NCI-H2227 treated with DMSO at 0.1 percent for 48 hours (cell line): ENCODE data around the gene TRABD2B.

Source experiments
- DNase-seq: peaks from one replicate; lab custom pipeline; 2025; lab: John Stamatoyannopoulos, UW

The TRABD2B gene

GRCh38 chr1:47908258-47908657, 88.9 kb downstream of the TRABD2B start:
- no peak for DNase-seq

GRCh38 chr1:47907177-47907528, 90.0 kb downstream of the TRABD2B start:
- DNase-seq: no peak

GRCh38 chr1:47906527-47907176, 90.5 kb downstream of the TRABD2B start:
- no peak for DNase-seq

- DNase-seq: no peak
Measured at GRCh38 chr1:47906009-47906432, 91.2 kb downstream of the TRABD2B start.

GRCh38 chr1:47903723-47904122, 93.5 kb downstream of the TRABD2B start:
- DNase-seq: no peak

GRCh38 chr1:47901001-47901575, 96.1 kb downstream of the TRABD2B start:
- peak; percentile 15 for DNase-seq

- no peak for DNase-seq
Measured at GRCh38 chr1:47898133-47898845, 98.9 kb downstream of the TRABD2B start.

- DNase-seq: no peak
Measured at GRCh38 chr1:47895279-47896125, 101.7 kb downstream of the TRABD2B start.

- DNase-seq: no peak
Measured at GRCh38 chr1:47894410-47895278, 102.5 kb downstream of the TRABD2B start.

GRCh38 chr1:47893412-47893811, 103.8 kb downstream of the TRABD2B start:
- no peak for DNase-seq

- no peak for DNase-seq
Measured at GRCh38 chr1:47890779-47891178, 106.4 kb downstream of the TRABD2B start.

GRCh38 chr1:47888294-47888629, 108.9 kb downstream of the TRABD2B start:
- no peak for DNase-seq

- no peak for DNase-seq
Measured at GRCh38 chr1:47887475-47888293, 109.5 kb downstream of the TRABD2B start.

GRCh38 chr1:47887060-47887459, 110.1 kb downstream of the TRABD2B start:
- no peak for DNase-seq

- DNase-seq: no peak
Measured at GRCh38 chr1:47886141-47886540, 111.0 kb downstream of the TRABD2B start.

GRCh38 chr1:47885062-47885830, 111.9 kb downstream of the TRABD2B start:
- DNase-seq: no peak

- DNase-seq: no peak
Measured at GRCh38 chr1:47883963-47884362, 113.2 kb downstream of the TRABD2B start.

GRCh38 chr1:47881505-47882442, 115.4 kb downstream of the TRABD2B start:
- no peak for DNase-seq

GRCh38 chr1:47876587-47876963, 120.6 kb downstream of the TRABD2B start:
- DNase-seq: no peak
